ENCODE results near the gene RAB10. TPM values are rescaled to one million over a fixed set of nuclear protein-coding genes. Genes with fewer than 3 reads are reported as not detected.
A peak's percentile ranks its signal among the peaks of the same experiment; 100 is the strongest.

The RAB10 gene
- total RNA-seq, 2 experiments from 2014 or later = 13.5 to 13.8 TPM

DNA sequence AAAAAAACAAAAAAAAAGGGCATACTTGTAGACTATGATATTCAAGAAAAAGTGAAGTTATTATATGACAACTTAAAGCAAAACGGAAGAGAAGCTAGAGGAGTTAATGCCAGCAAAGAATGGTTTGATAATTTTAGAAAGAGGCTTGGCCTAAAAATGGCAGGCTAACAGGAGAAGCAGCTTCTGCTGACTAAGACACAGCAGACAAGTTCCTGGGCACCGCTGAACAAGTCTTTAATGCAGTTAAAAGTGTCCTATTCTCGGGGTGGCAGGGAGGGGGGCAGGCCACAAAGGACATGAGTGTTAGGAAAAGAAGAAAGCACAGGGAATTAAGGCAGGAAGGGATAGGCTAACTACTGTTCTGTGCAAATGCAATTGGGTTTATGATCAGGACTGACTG lies 88.7 kb downstream of the RAB10 start:
- CTCF ChIA-PET = no interaction called here
- no peak overlapping the region for H3K27ac ChIP-seq (ENCODE audit: low read depth in 1 of 2, low read length in 2 of 2)

GRCh38 chr2:26123426-26123825 lies 89.5 kb downstream of the RAB10 start:
- no peak overlapping the region for H3K27ac ChIP-seq (ENCODE audit: low read depth in 1 of 2, low read length in 2 of 2)
- CTCF ChIA-PET = no interaction called here
- peak overlapping the region; percentile 15 for H3K27ac Mint-ChIP-seq

More for the DNA sequence above, 88.7 kb downstream of the RAB10 start:
- TF ChIP-seq CTCF (IDR thresholded peaks at IDR 0.05) = no peak
- Histone ChIP-seq H3K4me1 (ENCODE audit: insufficient read depth, low read length) (no peaks in the 10 kb centered on the region), H3K9me3 (ENCODE audit: control insufficient read depth in 1 of 2, insufficient read depth in 1 of 2, low read length in 2 of 2) (no peaks in the 10 kb centered on the region), H3K36me3 (ENCODE audit: insufficient read depth, low read length) (peaks cover 7% of the 10 kb centered on the region), H3K4me3 (ENCODE audit: low read length) (no peak overlapping the region), H3K27me3 (ENCODE audit: control insufficient read depth in 1 of 2, insufficient read depth in 2 of 2, low read length in 2 of 2) (no peaks in the 10 kb centered on the region)
- POLR2A ChIA-PET = no interaction called here
- no peak for ATAC-seq (ENCODE audit: poor library complexity)
- intact Hi-C loops (cut with DNase I, micrococcal nuclease) = no loop called here
- Mint-ChIP-seq H3K9me3 (no peaks in the 10 kb centered on the region), H3K27ac (no peak overlapping the region), H3K4me1 (ENCODE audit: low read depth) (peaks cover 32% of the 10 kb centered on the region), H3K4me3 (no peak overlapping the region), H3K36me3 (ENCODE audit: low read depth) (peaks cover 25% of the 10 kb centered on the region), H3K27me3 (no peaks in the 10 kb centered on the region)
- DNase-seq = no peak

DNA sequence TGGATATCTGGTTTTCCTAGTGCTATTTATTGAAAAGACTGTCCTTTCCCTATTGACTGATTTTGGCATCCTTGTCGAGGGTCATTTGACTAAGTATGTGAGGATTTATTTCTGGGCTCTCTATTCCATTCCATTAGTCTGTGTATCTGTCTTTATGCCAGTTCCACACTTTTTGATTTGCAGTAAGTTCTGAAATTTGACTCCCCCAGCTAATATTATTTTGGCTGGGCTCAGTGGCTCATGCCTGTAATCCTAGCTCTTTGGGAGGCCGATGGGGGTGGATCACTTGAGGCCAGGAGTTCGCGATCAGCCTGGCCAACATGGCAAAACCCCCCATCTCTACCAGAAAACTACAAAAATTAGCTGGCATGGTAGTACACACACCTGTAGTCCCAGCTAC lies 92.2 kb downstream of the RAB10 start:
- no peak overlapping the region for H3K27ac ChIP-seq (ENCODE audit: low read depth in 1 of 2, low read length in 2 of 2)
- no peak overlapping the region for H3K4me3 ChIP-seq (ENCODE audit: low read length)
- Mint-ChIP-seq H3K27ac (no peak overlapping the region), H3K36me3 (ENCODE audit: low read depth) (peaks cover 40% of the 10 kb centered on the region), H3K27me3 (no peaks in the 10 kb centered on the region), H3K4me1 (ENCODE audit: low read depth) (peaks cover 32% of the 10 kb centered on the region), H3K9me3 (no peaks in the 10 kb centered on the region), H3K4me3 (no peak overlapping the region)
- ATAC-seq (ENCODE audit: poor library complexity) = no peak
- H3K36me3 ChIP-seq (ENCODE audit: insufficient read depth, low read length) = peaks cover 22% of the 10 kb centered on the region
- ChIA-PET POLR2A (no interaction called here), CTCF (no interaction called here)
- no peak for DNase-seq
- intact Hi-C loops (cut with DNase I, micrococcal nuclease) = no loop called here
- H3K4me1 ChIP-seq (ENCODE audit: insufficient read depth, low read length) = no peaks in the 10 kb centered on the region
- TF ChIP-seq CTCF (IDR thresholded peaks at IDR 0.05) = no peak
- no peaks in the 10 kb centered on the region for H3K9me3 ChIP-seq (ENCODE audit: control insufficient read depth in 1 of 2, insufficient read depth in 1 of 2, low read length in 2 of 2)
- H3K27me3 ChIP-seq (ENCODE audit: control insufficient read depth in 1 of 2, insufficient read depth in 2 of 2, low read length in 2 of 2) = no peaks in the 10 kb centered on the region

More at GRCh38 chr2:26123426-26123825, 89.5 kb downstream of the RAB10 start:
- no peaks in the 10 kb centered on the region for H3K9me3 ChIP-seq (ENCODE audit: control insufficient read depth in 1 of 2, insufficient read depth in 1 of 2, low read length in 2 of 2)
- no peaks in the 10 kb centered on the region for H3K4me1 ChIP-seq (ENCODE audit: insufficient read depth, low read length)
- DNase-seq (no peak), ATAC-seq (ENCODE audit: poor library complexity) (no peak)
- Mint-ChIP-seq H3K36me3 (ENCODE audit: low read depth) (peaks cover 32% of the 10 kb centered on the region), H3K4me1 (ENCODE audit: low read depth) (peaks cover 31% of the 10 kb centered on the region), H3K27me3 (no peaks in the 10 kb centered on the region), H3K4me3 (no peak overlapping the region), H3K9me3 (no peaks in the 10 kb centered on the region)
- no peaks in the 10 kb centered on the region for H3K27me3 ChIP-seq (ENCODE audit: control insufficient read depth in 1 of 2, insufficient read depth in 2 of 2, low read length in 2 of 2)
- H3K36me3 ChIP-seq (ENCODE audit: insufficient read depth, low read length) = peaks cover 15% of the 10 kb centered on the region
- H3K4me3 ChIP-seq (ENCODE audit: low read length) = no peak overlapping the region
- no peak for TF ChIP-seq CTCF (IDR thresholded peaks at IDR 0.05)
- intact Hi-C loops (cut with DNase I, micrococcal nuclease) = no loop called here
- POLR2A ChIA-PET = no interaction called here
